CD4-positive, alpha-beta T cell (primary cell): ENCODE measurements around the gene TMEM198. TPM values are rescaled to one million over a fixed set of nuclear protein-coding genes. Genes with fewer than 3 reads are reported as not detected.

ENCODE experiments used
- ATAC-seq: fragments of 200-7000 bp; cut with Tn5 transposase; one replicate; pipeline ENCODE4 v1.10.0; 2022; ENCODE audit warnings: mild to moderate bottlenecking; ENCODE audit not compliant: poor library complexity
- CTCF ChIA-PET: fragments of 350-600 bp; sonication (Branson Sonifier 250); formaldehyde crosslinking; loops from one replicate; lab custom pipeline; 2021; ENCODE audit warnings: antibody characterized with exemption, inconsistent platforms; lab: Charles Lee
- POLR2A ChIA-PET: fragments of 350-600 bp; sonication (Branson Sonifier 250); formaldehyde crosslinking; loops from one replicate; lab custom pipeline; 2021; ENCODE audit warnings: antibody characterized with exemption, inconsistent platforms; lab: Charles Lee
- DNase-seq, 14 experiments: peaks; one replicate each; pipeline ENCODE4 v3.0.0-alpha.2; 2013 to 2020; ENCODE audit warnings: mixed read lengths in 2 of 14
- H3K27ac ChIP-seq, 2 donors: one replicate each; pipeline versions ENCODE4 v1.5.1 to v1.7.0; 2013; ENCODE audit warnings: low read length in 2 of 2, low read depth in 1 of 2, mild to moderate bottlenecking in 1 of 2
- H3K27me3 ChIP-seq, 2 experiments: 1 replicate in 1 of 2; 2 replicates in 1 of 2; pipeline versions ENCODE4 v1.6.1 to v1.7.0; 2013; ENCODE audit warnings: low read length in 2 of 2, control low read depth in 1 of 2, mild to moderate bottlenecking in 1 of 2, moderate library complexity in 1 of 2; ENCODE audit not compliant: insufficient read depth in 2 of 2, control insufficient read depth in 1 of 2
- H3K36me3 ChIP-seq: one replicate; pipeline ENCODE4 v1.6.1; 2013; ENCODE audit warnings: low read length, control low read depth; ENCODE audit not compliant: insufficient read depth
- H3K4me1 ChIP-seq: one replicate; pipeline ENCODE4 v1.6.1; 2013; ENCODE audit warnings: low read length, control low read depth; ENCODE audit not compliant: insufficient read depth
- H3K4me3 ChIP-seq: one replicate; pipeline ENCODE4 v1.5.1; 2013; ENCODE audit warnings: mild to moderate bottlenecking, low read length, moderate library complexity
- H3K9me3 ChIP-seq, 2 experiments: 1 replicate in 1 of 2; 2 replicates in 1 of 2; pipeline versions ENCODE4 v1.6.1 to v1.7.0; 2013; ENCODE audit warnings: low read length in 2 of 2, mild to moderate bottlenecking in 2 of 2, control low read depth in 1 of 2, moderate library complexity in 1 of 2; ENCODE audit not compliant: control insufficient read depth in 1 of 2, insufficient read depth in 1 of 2
- H3K27ac Mint-ChIP-seq: one replicate; pipeline ENCODE4 v1.8.0; 2020; ENCODE audit warnings: mixed read lengths
- H3K27me3 Mint-ChIP-seq: one replicate; pipeline ENCODE4 v1.8.0; 2021; ENCODE audit warnings: mixed read lengths
- H3K36me3 Mint-ChIP-seq: one replicate; pipeline ENCODE4 v1.8.0; 2021; ENCODE audit warnings: low read depth, mixed read lengths
- H3K4me1 Mint-ChIP-seq: one replicate; pipeline ENCODE4 v1.8.0; 2021; ENCODE audit warnings: low read depth, mixed read lengths
- H3K4me3 Mint-ChIP-seq: one replicate; pipeline ENCODE4 v1.8.0; 2020; ENCODE audit warnings: mild to moderate bottlenecking, mixed read lengths
- H3K9me3 Mint-ChIP-seq: one replicate; pipeline ENCODE4 v1.8.0; 2020; ENCODE audit warnings: mixed read lengths
- intact Hi-C, 2 experiments: fragments of 100-400 bp; cut with DNase I in 1 of 2; cut with micrococcal nuclease in 1 of 2; formaldehyde crosslinking; loops; one replicate each; pipeline versions ENCODE4 v1.15.1 to v1.9.0; 2023 to 2025; cut with DNase I, micrococcal nuclease
- total RNA-seq, 174 experiments: library from RNA in 2 of 174; stranded (reverse) in 2 of 174; gene quantifications; one replicate each; pipeline ENCODE4 v1.2.3 and lab custom pipeline; 2021 to 2026
- TF ChIP-seq, protein P1 (sequence below): fragments of 200-600 bp; IDR thresholded peaks from one replicate; pipeline ENCODE4 v1.8.0; 2022; ENCODE audit warnings: antibody characterized with exemption, mild to moderate bottlenecking

Gene TMEM198
- total RNA-seq, 2 experiments from 2014 or later, result 0.47 to 0.91 TPM

DNA sequence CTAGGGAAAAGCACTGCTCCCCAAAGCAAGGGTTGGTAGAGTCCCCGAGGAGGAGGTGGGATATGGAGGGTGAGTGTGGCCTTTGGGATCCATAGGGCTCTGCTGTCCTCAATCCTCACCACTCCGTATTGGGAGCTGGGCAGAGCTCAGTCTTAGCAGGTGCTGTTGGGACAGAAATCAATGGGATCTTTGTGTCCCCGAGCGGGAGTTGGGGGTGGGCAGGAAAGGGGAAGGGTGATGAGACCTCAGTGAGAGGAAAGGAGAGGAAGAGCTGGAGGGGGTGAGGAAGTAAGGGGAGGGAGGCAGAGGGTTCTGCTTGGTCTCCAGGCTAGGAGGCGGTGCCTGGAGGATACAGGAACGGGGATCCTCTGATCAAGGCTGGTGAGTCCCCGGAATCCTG is 26.9 kb upstream of the TMEM198 start:
- Histone ChIP-seq H3K36me3 (no peaks in the 10 kb centered on the region), H3K27me3 (peaks cover 56 to 98% of the 10 kb centered on the region in 2 experiments), H3K9me3 (peaks cover 0 to 17% of the 10 kb centered on the region in 2 experiments), H3K4me3 (no peak overlapping the region), H3K4me1 (peaks cover 19% of the 10 kb centered on the region), H3K27ac (no peak overlapping the region)
- intact Hi-C loops, result no loop called here
- H3K9me3 Mint-ChIP-seq, result no peaks in the 10 kb centered on the region
- no peak overlapping the region for H3K4me3 Mint-ChIP-seq
- ChIA-PET POLR2A (no interaction called here), CTCF (no interaction called here)
- no peak overlapping the region for H3K27ac Mint-ChIP-seq
- DNase-seq (no peak), ATAC-seq (no peak)
- H3K4me1 Mint-ChIP-seq, result peaks cover 22% of the 10 kb centered on the region
- TF ChIP-seq, protein P1, sequence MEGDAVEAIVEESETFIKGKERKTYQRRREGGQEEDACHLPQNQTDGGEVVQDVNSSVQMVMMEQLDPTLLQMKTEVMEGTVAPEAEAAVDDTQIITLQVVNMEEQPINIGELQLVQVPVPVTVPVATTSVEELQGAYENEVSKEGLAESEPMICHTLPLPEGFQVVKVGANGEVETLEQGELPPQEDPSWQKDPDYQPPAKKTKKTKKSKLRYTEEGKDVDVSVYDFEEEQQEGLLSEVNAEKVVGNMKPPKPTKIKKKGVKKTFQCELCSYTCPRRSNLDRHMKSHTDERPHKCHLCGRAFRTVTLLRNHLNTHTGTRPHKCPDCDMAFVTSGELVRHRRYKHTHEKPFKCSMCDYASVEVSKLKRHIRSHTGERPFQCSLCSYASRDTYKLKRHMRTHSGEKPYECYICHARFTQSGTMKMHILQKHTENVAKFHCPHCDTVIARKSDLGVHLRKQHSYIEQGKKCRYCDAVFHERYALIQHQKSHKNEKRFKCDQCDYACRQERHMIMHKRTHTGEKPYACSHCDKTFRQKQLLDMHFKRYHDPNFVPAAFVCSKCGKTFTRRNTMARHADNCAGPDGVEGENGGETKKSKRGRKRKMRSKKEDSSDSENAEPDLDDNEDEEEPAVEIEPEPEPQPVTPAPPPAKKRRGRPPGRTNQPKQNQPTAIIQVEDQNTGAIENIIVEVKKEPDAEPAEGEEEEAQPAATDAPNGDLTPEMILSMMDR, result no peak
- no peaks in the 10 kb centered on the region for H3K36me3 Mint-ChIP-seq
- H3K27me3 Mint-ChIP-seq, result peaks cover 82% of the 10 kb centered on the region

DNA sequence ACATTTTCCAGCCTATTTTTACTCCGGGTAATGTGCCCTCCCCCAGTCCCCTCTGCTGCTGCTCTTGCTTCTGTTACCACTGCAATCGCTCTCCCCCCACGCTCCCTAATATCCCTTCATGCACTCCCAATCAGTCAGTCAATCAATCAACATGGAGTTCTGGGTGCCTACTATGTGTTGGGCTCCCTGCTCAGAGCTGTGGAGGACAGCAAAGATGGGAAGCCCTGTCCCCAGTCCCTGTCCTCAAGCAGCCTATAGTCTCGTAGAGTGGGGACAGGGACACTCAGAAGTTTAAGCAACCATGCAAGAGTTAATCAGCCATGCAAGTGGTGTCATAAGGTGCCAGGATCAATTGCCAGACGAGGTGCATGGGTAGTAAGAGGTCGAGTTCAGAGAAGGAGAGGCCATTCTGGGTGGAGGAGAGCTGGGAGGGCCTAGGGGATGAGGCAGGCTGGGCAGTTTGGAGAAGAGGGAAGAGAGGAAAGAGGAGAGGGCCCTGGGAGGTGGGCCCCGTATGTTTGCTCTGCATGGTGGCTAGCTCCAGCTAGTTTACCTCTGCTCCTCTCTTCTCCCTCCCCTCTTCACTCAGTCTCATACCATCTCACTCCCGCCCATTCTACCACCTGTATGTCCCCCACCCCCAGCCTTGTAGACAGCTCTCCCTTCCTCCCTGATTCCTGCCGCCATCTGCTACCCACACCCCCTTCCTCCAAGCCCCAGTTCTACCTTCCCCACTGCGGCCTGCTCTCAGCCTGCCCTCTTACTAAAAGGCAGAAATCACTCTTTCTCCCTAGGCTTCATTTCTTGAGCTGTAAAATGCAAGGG is 25.7 kb upstream of the TMEM198 start:
- H3K27ac ChIP-seq, result no peak overlapping the region
- CTCF ChIA-PET, result interaction anchor here (1.4 kb wide), 1 partner anchor 8 kb away, joined by 3 read pairs; no protein-coding TSS in a partner anchor
- peaks cover 28% of the 10 kb centered on the region for H3K4me1 ChIP-seq
- POLR2A ChIA-PET, result no interaction called here
- Mint-ChIP-seq H3K27ac (no peak overlapping the region), H3K27me3 (peaks cover 79% of the 10 kb centered on the region), H3K4me1 (peaks cover 26% of the 10 kb centered on the region), H3K4me3 (no peak overlapping the region), H3K9me3 (no peaks in the 10 kb centered on the region), H3K36me3 (no peaks in the 10 kb centered on the region)
- H3K36me3 ChIP-seq, result no peaks in the 10 kb centered on the region
- peaks cover 50 to 96% of the 10 kb centered on the region in 2 experiments for H3K27me3 ChIP-seq
- TF ChIP-seq, protein P1, result no peak
- no peak for ATAC-seq
- no peak overlapping the region for H3K4me3 ChIP-seq
- no peak for DNase-seq
- peaks cover 0 to 11% of the 10 kb centered on the region in 2 experiments for H3K9me3 ChIP-seq
- intact Hi-C loops, result no loop called here

DNA sequence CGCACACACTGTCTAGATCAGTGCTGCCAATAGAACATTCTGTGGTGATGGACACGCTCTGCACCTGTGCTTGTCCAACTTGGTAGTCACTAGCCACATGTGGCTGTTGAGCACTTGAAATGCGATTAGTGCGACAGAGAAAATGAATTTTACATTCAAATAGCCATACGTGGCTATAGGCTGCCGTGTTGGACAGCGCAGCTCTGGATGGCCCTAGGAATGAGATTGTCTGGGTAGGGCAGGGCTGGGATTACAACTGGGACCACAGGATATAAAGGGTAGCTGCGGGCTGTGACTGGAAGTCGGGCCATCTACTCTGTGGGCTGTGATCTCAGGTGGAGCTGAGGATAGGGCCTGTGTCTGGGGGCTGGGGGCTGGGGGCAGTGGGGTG is 24.3 kb upstream of the TMEM198 start:
- Histone ChIP-seq H3K9me3 (peaks cover 0 to 6% of the 10 kb centered on the region in 2 experiments), H3K4me3 (no peak overlapping the region), H3K27ac (no peak overlapping the region), H3K36me3 (no peaks in the 10 kb centered on the region), H3K27me3 (peaks cover 50 to 97% of the 10 kb centered on the region in 2 experiments), H3K4me1 (peaks cover 22% of the 10 kb centered on the region)
- intact Hi-C loops, result no loop called here
- TF ChIP-seq, protein P1, result no peak
- peaks cover 20% of the 10 kb centered on the region for H3K4me1 Mint-ChIP-seq
- ATAC-seq, result no peak
- H3K36me3 Mint-ChIP-seq, result no peaks in the 10 kb centered on the region
- no peak for DNase-seq
- ChIA-PET POLR2A (no interaction called here), CTCF (interaction anchor here (1.4 to 2.2 kb wide), 2 partner anchors 10 kb away, joined by 3 to 10 read pairs; no protein-coding TSS in a partner anchor)
- no peaks in the 10 kb centered on the region for H3K9me3 Mint-ChIP-seq
- H3K27me3 Mint-ChIP-seq, result peaks cover 80% of the 10 kb centered on the region
- no peak overlapping the region for H3K4me3 Mint-ChIP-seq
- no peak overlapping the region for H3K27ac Mint-ChIP-seq
